Testis (tissue), 3 donors: Measurements from ENCODE around the gene TRIM6. TPM values are rescaled to one million over a fixed set of nuclear protein-coding genes. Genes with fewer than 3 reads are reported as not detected.

ENCODE experiments used
- DNase-seq: peaks from one replicate; pipeline ENCODE4 v3.0.0-alpha.2; 2019
- H3K27ac ChIP-seq, 2 donors: fragments of 200-600 bp; sonication (generic); one replicate each; pipeline ENCODE4 v1.5.1; 2019
- H3K27me3 ChIP-seq: fragments of 200-600 bp; sonication (generic); one replicate; pipeline ENCODE4 v1.5.1; 2019
- H3K36me3 ChIP-seq: fragments of 200-600 bp; sonication (generic); one replicate; pipeline ENCODE4 v1.5.1; 2017; ENCODE audit warnings: low read depth; ENCODE audit errors: missing control alignments
- H3K4me1 ChIP-seq: fragments of 200-600 bp; sonication (generic); one replicate; pipeline ENCODE4 v1.5.1; 2019
- H3K4me3 ChIP-seq, 2 donors: fragments of 200-600 bp; sonication (generic); one replicate each; pipeline ENCODE4 v1.5.1; 2017 to 2019
- H3K9me3 ChIP-seq: fragments of 200-600 bp; sonication (generic); one replicate; pipeline ENCODE4 v1.5.1; 2017
- POLR2A ChIP-seq: fragments of 450-650 bp; IDR thresholded peaks from one replicate; pipeline ENCODE4 v1.6.1; 2017; ENCODE audit warnings: antibody characterized with exemption, mild to moderate bottlenecking, moderate library complexity
- WGBS, 2 donors: methylation state at CpG; one replicate each; pipeline ENCODE4 v1.1.5; 2018; 5-methylcytosine and 5-hydroxymethylcytosine counted together
- intact Hi-C: fragments of 100-400 bp; cut with DNase I; formaldehyde crosslinking; loops from one replicate; pipeline ENCODE4 v1.15.1; 2023; ENCODE audit warnings: low total_unique reads
- polyA plus RNA-seq: library from polyadenylated mRNA; stranded (reverse); fragments of 350-450 nt; fragmentation: Illumina TruSeq; extraction: RNeasy Lipid Tissue Mini Kit (QIAGEN cat#74804); gene quantifications from one replicate; pipeline ENCODE4 v1.2.3, GENCODE V29; 2014; ENCODE audit warnings: low read depth, low replicate concordance; ENCODE audit not compliant: insufficient read depth
- total RNA-seq, 2 donors: library from RNA; depleted of rRNA; stranded (reverse); fragments of >200 nt; gene quantifications; one replicate each; pipeline ENCODE4 v1.2.3, GENCODE V29; 2016
- TF ChIP-seq, protein P1 (sequence below), 3 experiments: fragments of 450-650 bp in 2 of 3; fragments of 200-600 bp in 1 of 3; sonication (generic) in 1 of 3; IDR thresholded peaks; one replicate each; pipeline ENCODE4 v1.5.1; 2016 to 2019; ENCODE audit warnings: antibody characterized with exemption in 3 of 3, mild to moderate bottlenecking in 2 of 3, moderate library complexity in 1 of 3

The TRIM6 gene
- total and polyA plus RNA-seq, 3 donors from 2014 or later = 9.1 to 20.9 (median 10.6) TPM

- WGBS, 2 donors = 94 to 95% methylated on average over 11 of the region's 11 CpGs
These were observed 15.2 kb downstream of the TRIM6 start for GRCh38 chr11:5611627-5612026.

GRCh38 chr11:5618807-5619206 lies 22.4 kb downstream of the TRIM6 start:
- no peak overlapping the region for H3K27ac ChIP-seq
- H3K4me1 ChIP-seq = no peaks in the 10 kb centered on the region
- H3K9me3 ChIP-seq = no peaks in the 10 kb centered on the region
- intact Hi-C loops = no loop called here
- WGBS, 2 donors = 79 to 83% methylated on average over 3 of the region's 3 CpGs
- H3K27me3 ChIP-seq = no peaks in the 10 kb centered on the region
- H3K36me3 ChIP-seq = no peaks in the 10 kb centered on the region
- no peak overlapping the region for H3K4me3 ChIP-seq
- TF ChIP-seq, protein P1, sequence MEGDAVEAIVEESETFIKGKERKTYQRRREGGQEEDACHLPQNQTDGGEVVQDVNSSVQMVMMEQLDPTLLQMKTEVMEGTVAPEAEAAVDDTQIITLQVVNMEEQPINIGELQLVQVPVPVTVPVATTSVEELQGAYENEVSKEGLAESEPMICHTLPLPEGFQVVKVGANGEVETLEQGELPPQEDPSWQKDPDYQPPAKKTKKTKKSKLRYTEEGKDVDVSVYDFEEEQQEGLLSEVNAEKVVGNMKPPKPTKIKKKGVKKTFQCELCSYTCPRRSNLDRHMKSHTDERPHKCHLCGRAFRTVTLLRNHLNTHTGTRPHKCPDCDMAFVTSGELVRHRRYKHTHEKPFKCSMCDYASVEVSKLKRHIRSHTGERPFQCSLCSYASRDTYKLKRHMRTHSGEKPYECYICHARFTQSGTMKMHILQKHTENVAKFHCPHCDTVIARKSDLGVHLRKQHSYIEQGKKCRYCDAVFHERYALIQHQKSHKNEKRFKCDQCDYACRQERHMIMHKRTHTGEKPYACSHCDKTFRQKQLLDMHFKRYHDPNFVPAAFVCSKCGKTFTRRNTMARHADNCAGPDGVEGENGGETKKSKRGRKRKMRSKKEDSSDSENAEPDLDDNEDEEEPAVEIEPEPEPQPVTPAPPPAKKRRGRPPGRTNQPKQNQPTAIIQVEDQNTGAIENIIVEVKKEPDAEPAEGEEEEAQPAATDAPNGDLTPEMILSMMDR (IDR thresholded peaks at IDR 0.05) = no peak
- TF ChIP-seq POLR2A = no peak
- no peak for DNase-seq

More at GRCh38 chr11:5611627-5612026, 15.2 kb downstream of the TRIM6 start:
- no peak for TF ChIP-seq POLR2A
- TF ChIP-seq, protein P1 (IDR thresholded peaks at IDR 0.05) = no peak
- H3K36me3 ChIP-seq = no peaks in the 10 kb centered on the region
- no peaks in the 10 kb centered on the region for H3K4me1 ChIP-seq
- no peaks in the 10 kb centered on the region for H3K9me3 ChIP-seq
- H3K4me3 ChIP-seq = no peak overlapping the region
- no peak overlapping the region for H3K27ac ChIP-seq
- DNase-seq = no peak
- no peaks in the 10 kb centered on the region for H3K27me3 ChIP-seq
- intact Hi-C loops = no loop called here

- TF ChIP-seq POLR2A = no peak
- TF ChIP-seq, protein P1 (IDR thresholded peaks at IDR 0.05) = no peak
- H3K4me3 ChIP-seq = no peak overlapping the region
- 45 to 46% methylated on average over 3 of the region's 3 CpGs for WGBS, 2 donors
- DNase-seq = no peak
- H3K4me1 ChIP-seq = peaks cover 8% of the 10 kb centered on the region
- intact Hi-C loops = no loop called here
- no peak overlapping the region for H3K27ac ChIP-seq
- H3K27me3 ChIP-seq = no peaks in the 10 kb centered on the region
- no peaks in the 10 kb centered on the region for H3K36me3 ChIP-seq
- no peaks in the 10 kb centered on the region for H3K9me3 ChIP-seq
These were observed 24.4 kb downstream of the TRIM6 start for GRCh38 chr11:5620651-5621521.

DNA sequence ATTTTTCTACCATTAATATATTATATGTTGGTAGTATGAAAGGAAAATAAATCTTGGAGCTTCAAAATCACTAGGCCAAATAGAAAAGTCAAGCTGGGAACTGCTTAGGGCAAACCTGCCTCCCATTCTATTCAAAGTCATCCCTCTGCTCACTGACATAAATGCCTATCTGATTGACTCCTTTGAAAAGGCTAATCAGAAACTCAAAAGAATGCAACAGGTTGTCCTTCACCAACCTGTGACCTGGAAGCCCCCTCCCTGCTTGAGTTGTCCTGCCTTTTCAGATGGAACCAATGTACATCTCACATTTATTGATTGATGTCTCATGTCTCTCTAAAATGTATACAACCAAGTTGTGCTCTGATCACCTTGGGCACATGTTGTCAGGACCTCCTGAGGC lies 25.1 kb downstream of the TRIM6 start:
- Histone ChIP-seq H3K36me3 (no peaks in the 10 kb centered on the region), H3K4me3 (no peak overlapping the region), H3K27ac (no peak overlapping the region), H3K9me3 (no peaks in the 10 kb centered on the region), H3K27me3 (no peaks in the 10 kb centered on the region), H3K4me1 (peaks cover 10% of the 10 kb centered on the region)
- DNase-seq = no peak
- intact Hi-C loops = no loop called here
- TF ChIP-seq POLR2A = no peak
- TF ChIP-seq, protein P1 (IDR thresholded peaks at IDR 0.05) = no peak

GRCh38 chr11:5622802-5623201 lies 26.4 kb downstream of the TRIM6 start:
- no peak overlapping the region for H3K27ac ChIP-seq
- intact Hi-C loops = no loop called here
- TF ChIP-seq, protein P1 (IDR thresholded peaks at IDR 0.05) = no peak
- TF ChIP-seq POLR2A = no peak
- no peak overlapping the region for H3K4me3 ChIP-seq
- no peaks in the 10 kb centered on the region for H3K27me3 ChIP-seq
- DNase-seq = no peak
- 94 to 96% methylated on average over 3 of the region's 3 CpGs for WGBS, 2 donors
- no peaks in the 10 kb centered on the region for H3K36me3 ChIP-seq
- H3K9me3 ChIP-seq = no peaks in the 10 kb centered on the region
- H3K4me1 ChIP-seq = peaks cover 10% of the 10 kb centered on the region
